ENCODE data around the gene FBP2. TPM values are rescaled to one million over a fixed set of nuclear protein-coding genes. Genes with fewer than 3 reads are reported as not detected.

The FBP2 gene
- total RNA-seq, 1 experiment from 2014 or later: not detected

- DNase-seq (ENCODE audit: low spot score) (peak; percentile 17), ATAC-seq (peak; percentile 6; the same call in 1 of the 2 replicates)
- no peak overlapping the region for H3K27ac Mint-ChIP-seq
- H3K4me3 Mint-ChIP-seq: no peak overlapping the region
- peaks cover 3% of the 10 kb centered on the region; the same call in 1 of the 2 replicates for H3K27me3 Mint-ChIP-seq (ENCODE audit: low read depth)
- peaks cover 21% of the 10 kb centered on the region for H3K36me3 Mint-ChIP-seq
- H3K4me1 Mint-ChIP-seq: peaks cover 15% of the 10 kb centered on the region
- TF ChIP-seq FOXJ3 (CRISPR knock-in tag; IDR thresholded peaks at IDR 0.05; ENCODE audit: borderline replicate concordance) (no peak), ZNF532 (CRISPR knock-in tag; IDR thresholded peaks at IDR 0.05; ENCODE audit: borderline replicate concordance) (no peak), CREB1 (CRISPR knock-in tag; IDR thresholded peaks at IDR 0.05) (no peak), NFATC4 (CRISPR knock-in tag; IDR thresholded peaks at IDR 0.05) (no peak), ZNF219 (CRISPR knock-in tag; IDR thresholded peaks at IDR 0.05; ENCODE audit: borderline replicate concordance) (no peak), ELF4 (CRISPR knock-in tag; IDR thresholded peaks at IDR 0.05; ENCODE audit: low read depth) (no peak), E2F5 (CRISPR knock-in tag; IDR thresholded peaks at IDR 0.05) (no peak), ETV6 (CRISPR knock-in tag; IDR thresholded peaks at IDR 0.05) (no peak), EMX1 (CRISPR knock-in tag; IDR thresholded peaks at IDR 0.05) (no peak), TCF7 (CRISPR knock-in tag; IDR thresholded peaks at IDR 0.05; ENCODE audit: low read depth) (no peak), AR (CRISPR knock-in tag; IDR thresholded peaks at IDR 0.05) (no peak), ZNF512 (CRISPR knock-in tag; IDR thresholded peaks at IDR 0.05; ENCODE audit: borderline replicate concordance) (no peak), OVOL2 (CRISPR knock-in tag; IDR thresholded peaks at IDR 0.05; ENCODE audit: borderline replicate concordance) (no peak), PRDM15 (CRISPR knock-in tag; IDR thresholded peaks at IDR 0.05) (no peak), CTCF (IDR thresholded peaks at IDR 0.05) (no peak), ZBTB43 (CRISPR knock-in tag; IDR thresholded peaks at IDR 0.05) (no peak)
- CTCF ChIA-PET: interaction anchor here (1.1 to 3.0 kb wide), 5 partner anchors 18 to 575 kb away, joined by 3 to 25 read pairs (median 4); no protein-coding TSS in a partner anchor
- H3K9me3 Mint-ChIP-seq: peaks cover 19% of the 10 kb centered on the region
- POLR2A ChIA-PET: no interaction called here
Measured at GRCh38 chr9:94553029-94553938, 40.3 kb downstream of the FBP2 start.

Data from WTC11 (cell line).